Activated CD8-positive, alpha-beta T cell treated with anti-CD3 and anti-CD28 coated beads, Interleukin-2, amount 10 ng/mL, durations not matched to agents 7 days and 5 days (primary cell): ENCODE results near the gene SNAP47. TPM values are rescaled to one million over a fixed set of nuclear protein-coding genes. Genes with fewer than 3 reads are reported as not detected.
"Not testable (repeated sequence)": the region's sequence is repeated elsewhere in the genome, so short reads cannot be mapped to it uniquely, and the experiment has no call there.

ENCODE experiments used
- ATAC-seq: fragments of 150-1000 bp; cut with Tn5 transposase; one replicate; pipeline ENCODE4 v1.10.0; 2021; ENCODE audit warnings: moderate library complexity
- CTCF ChIA-PET: fragments of 350-600 bp; sonication (Branson Sonifier 250); formaldehyde crosslinking; loops from one replicate; lab custom pipeline; 2021; ENCODE audit warnings: antibody characterized with exemption; lab: Charles Lee
- POLR2A ChIA-PET: fragments of 350-600 bp; sonication (Branson Sonifier 250); formaldehyde crosslinking; loops from one replicate; lab custom pipeline; 2021; ENCODE audit warnings: antibody characterized with exemption; lab: Charles Lee
- DNase-seq: peaks from one replicate; pipeline ENCODE4 v3.0.0-alpha.2; 2020
- H3K27ac Mint-ChIP-seq: one replicate; pipeline ENCODE4 v1.8.0; 2021; ENCODE audit warnings: mild to moderate bottlenecking, mixed read lengths
- H3K27me3 Mint-ChIP-seq: one replicate; pipeline ENCODE4 v1.8.0; 2021; ENCODE audit warnings: low read depth, mixed read lengths
- H3K36me3 Mint-ChIP-seq: one replicate; pipeline ENCODE4 v1.8.0; 2021; ENCODE audit warnings: low read depth, mixed read lengths
- H3K4me1 Mint-ChIP-seq: one replicate; pipeline ENCODE4 v1.8.0; 2021; ENCODE audit warnings: low read depth, mixed read lengths
- H3K4me3 Mint-ChIP-seq: one replicate; pipeline ENCODE4 v1.8.0; 2021; ENCODE audit warnings: mild to moderate bottlenecking, mixed read lengths
- H3K9me3 Mint-ChIP-seq: one replicate; pipeline ENCODE4 v1.8.0; 2022; ENCODE audit warnings: mixed read lengths; ENCODE audit not compliant: insufficient read depth
- total RNA-seq, 2 experiments: library from RNA; stranded (reverse); gene quantifications; one replicate each; pipeline ENCODE4 v1.2.3, GENCODE V29; 2021

The SNAP47 gene, protein sequence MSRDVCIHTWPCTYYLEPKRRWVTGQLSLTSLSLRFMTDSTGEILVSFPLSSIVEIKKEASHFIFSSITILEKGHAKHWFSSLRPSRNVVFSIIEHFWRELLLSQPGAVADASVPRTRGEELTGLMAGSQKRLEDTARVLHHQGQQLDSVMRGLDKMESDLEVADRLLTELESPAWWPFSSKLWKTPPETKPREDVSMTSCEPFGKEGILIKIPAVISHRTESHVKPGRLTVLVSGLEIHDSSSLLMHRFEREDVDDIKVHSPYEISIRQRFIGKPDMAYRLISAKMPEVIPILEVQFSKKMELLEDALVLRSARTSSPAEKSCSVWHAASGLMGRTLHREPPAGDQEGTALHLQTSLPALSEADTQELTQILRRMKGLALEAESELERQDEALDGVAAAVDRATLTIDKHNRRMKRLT
- 10 to 100 TPM; 20.7 to 25.3 TPM for total RNA-seq

DNA sequence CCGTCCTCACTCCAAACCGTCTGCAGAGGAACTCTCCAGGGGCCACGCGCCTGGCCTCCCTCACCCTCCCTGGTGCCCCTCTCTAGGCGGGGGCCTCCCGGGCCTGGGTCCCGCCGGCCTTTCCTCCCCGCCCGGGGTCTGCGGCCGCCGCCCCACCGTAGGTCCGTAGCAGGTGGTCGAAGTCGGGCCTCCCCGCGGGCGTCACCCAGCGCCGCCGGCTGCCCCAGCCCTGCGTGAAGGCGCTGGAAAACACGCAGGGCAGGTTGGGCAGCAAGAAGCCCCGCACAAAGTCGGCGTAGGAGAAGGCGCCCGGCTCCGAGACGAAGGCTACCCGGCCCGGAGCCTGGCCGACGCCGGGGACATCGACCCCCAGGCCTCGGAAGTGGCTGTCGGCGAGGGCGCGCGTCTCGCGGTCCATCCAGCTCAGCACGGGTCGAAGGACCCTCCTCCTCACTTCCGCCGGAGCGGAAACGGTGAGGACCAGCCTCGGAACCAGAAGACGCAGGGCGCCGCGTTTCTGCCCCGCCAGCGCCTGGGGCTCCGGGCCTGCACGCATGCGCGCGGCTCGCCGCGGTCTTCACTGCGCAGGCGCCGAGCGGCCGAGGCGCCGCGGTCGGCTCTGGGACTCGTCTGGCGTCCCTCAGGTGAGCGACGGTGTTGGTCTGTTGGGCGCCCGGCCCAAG lies at the start of gene SNAP47, which contains the start of gene JMJD4:
Gene SNAP47, plus strand, starts transcription at position 580 of the 683 bp plus-strand sequence. CDS start 12,302 bp downstream, outside the sequence.
Gene JMJD4, minus strand, starts transcription at position 447 of the 683 bp plus-strand sequence. Its CDS starts 29 bp downstream, at position 418.
- CTCF ChIA-PET = interaction anchor here (1.0 kb wide), 1 partner anchor 53 kb away, joined by 3 read pairs; no protein-coding TSS in a partner anchor
- H3K27ac Mint-ChIP-seq = peak within 1 kb of the TSS; percentile 90
- peaks cover 16% of the 10 kb centered on the region for H3K36me3 Mint-ChIP-seq
- H3K4me3 Mint-ChIP-seq = peak within 1 kb of the TSS; percentile 89
- ATAC-seq (peak; percentile 95), DNase-seq (peak; percentile 94)
- peaks cover 30% of the 10 kb centered on the region for H3K4me1 Mint-ChIP-seq
- H3K27me3 Mint-ChIP-seq = no peaks in the 10 kb centered on the region
- POLR2A ChIA-PET = interaction anchor here (0.7 to 0.9 kb wide), 2 partner anchors 10 to 354 kb away, joined by 3 read pairs; no protein-coding TSS in a partner anchor
- H3K9me3 Mint-ChIP-seq = no peaks in the 10 kb centered on the region

DNA sequence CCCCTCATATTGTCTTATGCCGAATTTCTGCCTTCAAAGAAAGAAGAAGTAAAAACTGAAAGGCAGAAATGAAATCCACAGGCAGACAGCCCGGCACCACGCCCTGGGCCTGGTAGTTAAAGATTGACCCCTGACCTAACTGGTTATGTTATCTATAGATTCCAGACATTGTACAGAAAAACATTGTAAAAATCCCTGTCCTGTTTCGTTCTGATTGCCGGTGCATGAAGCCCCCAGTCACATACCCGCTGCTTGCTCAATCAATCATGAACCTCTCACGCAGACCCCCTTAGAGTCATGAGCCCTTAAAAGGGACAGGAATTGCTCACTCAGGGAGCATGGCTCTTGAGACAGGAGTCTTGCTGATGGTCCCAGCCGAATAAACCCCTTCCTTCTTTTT lies 49.4 kb upstream of the SNAP47 start:
- POLR2A ChIA-PET = no interaction called here
- no peak overlapping the region for H3K4me3 Mint-ChIP-seq
- H3K36me3 Mint-ChIP-seq = no peaks in the 10 kb centered on the region
- CTCF ChIA-PET = no interaction called here
- no peak for ATAC-seq
- peaks cover 48% of the 10 kb centered on the region for H3K9me3 Mint-ChIP-seq
- no peaks in the 10 kb centered on the region for H3K4me1 Mint-ChIP-seq
- no peak overlapping the region for H3K27ac Mint-ChIP-seq
- DNase-seq = no peak
- H3K27me3 Mint-ChIP-seq = no peaks in the 10 kb centered on the region

DNA sequence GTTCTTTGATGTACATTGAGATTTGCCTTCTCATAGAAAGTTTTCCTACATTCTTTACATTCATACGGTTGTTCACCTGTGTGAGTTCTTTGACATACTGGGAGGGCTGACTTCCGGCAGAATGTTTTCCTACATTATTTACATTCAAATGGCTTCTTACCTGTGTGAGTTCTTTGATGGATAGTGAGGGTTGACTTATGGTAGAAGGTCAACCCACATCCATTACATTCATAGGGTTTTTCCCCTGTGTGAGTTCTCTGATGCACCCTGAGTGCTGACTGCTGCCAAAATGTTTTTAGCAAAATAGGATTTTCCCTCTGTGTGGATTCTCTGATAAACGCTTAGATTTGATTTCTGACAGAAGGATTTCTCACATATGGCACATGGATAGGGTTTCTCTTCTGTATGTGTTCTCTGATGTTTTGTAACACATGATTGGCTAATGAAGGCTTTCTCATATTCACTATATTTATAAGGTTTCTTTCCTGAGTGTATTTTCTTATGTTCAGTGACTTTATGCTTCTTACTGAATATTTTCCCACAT lies 37.8 kb upstream of the SNAP47 start:
- Mint-ChIP-seq H3K4me1 (no peaks in the 10 kb centered on the region), H3K9me3 (peaks cover 42% of the 10 kb centered on the region), H3K27me3 (no peaks in the 10 kb centered on the region), H3K36me3 (no peaks in the 10 kb centered on the region), H3K4me3 (no peak overlapping the region), H3K27ac (no peak overlapping the region)
- POLR2A ChIA-PET = no interaction called here
- no peak for ATAC-seq
- no peak for DNase-seq
- CTCF ChIA-PET = no interaction called here

DNA sequence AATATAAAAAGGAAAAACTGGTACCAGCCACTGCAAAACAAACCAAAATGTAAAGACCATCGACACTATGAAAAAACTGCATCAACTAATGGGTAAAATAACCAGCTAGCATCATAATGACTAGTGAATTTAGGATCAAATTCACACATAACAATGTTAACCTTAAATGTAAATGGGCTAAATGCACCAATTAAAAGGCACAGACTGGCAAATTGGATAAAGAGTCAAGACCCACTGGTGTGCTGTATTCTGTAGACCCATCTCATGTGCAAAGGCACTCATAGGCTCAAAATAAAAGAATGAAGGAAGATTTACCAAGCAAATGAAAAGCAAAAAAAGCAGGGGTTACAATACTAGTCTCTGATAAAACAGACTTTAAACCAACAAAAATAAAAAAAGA lies 33.6 kb upstream of the SNAP47 start:
- CTCF ChIA-PET, H3K4me1 Mint-ChIP-seq, H3K36me3 Mint-ChIP-seq, H3K27ac Mint-ChIP-seq, ATAC-seq, H3K27me3 Mint-ChIP-seq, POLR2A ChIA-PET, DNase-seq, H3K4me3 Mint-ChIP-seq: not testable (repeated sequence)
- peaks cover 37% of the 10 kb centered on the region for H3K9me3 Mint-ChIP-seq

DNA sequence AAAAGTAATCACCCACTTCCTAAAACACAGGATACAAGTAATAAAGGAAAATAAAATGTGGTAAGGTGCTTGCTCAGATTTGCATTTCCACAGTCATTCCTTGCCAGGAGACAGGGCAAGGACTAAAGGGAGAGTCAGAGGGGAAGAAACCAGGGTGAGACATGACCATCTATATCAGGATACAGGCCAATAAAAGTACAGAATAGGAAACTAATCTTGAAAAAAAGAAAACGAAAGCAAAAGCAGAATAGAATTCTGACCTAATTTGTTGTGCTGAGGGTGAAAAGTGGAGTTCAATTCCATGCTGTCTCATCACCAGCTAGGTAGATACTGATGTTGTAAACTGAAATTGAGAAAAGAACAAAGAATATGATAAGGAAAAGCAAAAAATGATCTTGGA lies 27.4 kb upstream of the SNAP47 start:
- POLR2A ChIA-PET = no interaction called here
- ATAC-seq (no peak), DNase-seq (no peak)
- peaks cover 12% of the 10 kb centered on the region for H3K9me3 Mint-ChIP-seq
- H3K4me1 Mint-ChIP-seq = peaks cover 9% of the 10 kb centered on the region
- CTCF ChIA-PET = no interaction called here
- H3K4me3 Mint-ChIP-seq = no peak overlapping the region
- H3K27ac Mint-ChIP-seq = peak overlapping the region; percentile 22
- H3K36me3 Mint-ChIP-seq = peaks cover 4% of the 10 kb centered on the region
- H3K27me3 Mint-ChIP-seq = no peaks in the 10 kb centered on the region

DNA sequence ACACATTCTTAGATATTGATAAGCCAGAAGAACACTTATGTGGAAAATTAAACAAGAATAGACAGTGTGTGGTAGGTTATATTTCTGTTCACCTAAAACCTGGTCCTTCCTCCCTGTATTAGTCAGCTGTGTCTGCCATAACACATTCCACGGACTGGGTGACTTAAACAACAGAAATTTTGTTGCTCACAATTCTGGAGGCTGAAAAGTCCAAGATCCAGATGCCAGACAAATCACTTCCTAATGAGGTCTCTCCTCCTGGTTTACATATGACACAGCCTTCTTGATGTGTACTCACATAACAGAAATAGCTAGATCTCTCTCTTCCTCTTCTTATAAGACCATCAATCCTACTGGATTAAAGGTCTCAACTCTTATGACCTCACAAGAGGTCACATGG lies 25.8 kb upstream of the SNAP47 start:
- no peak for ATAC-seq
- DNase-seq = no peak
- Mint-ChIP-seq H3K9me3 (peaks cover 9% of the 10 kb centered on the region), H3K36me3 (peaks cover 4% of the 10 kb centered on the region), H3K27me3 (no peaks in the 10 kb centered on the region), H3K4me3 (no peak overlapping the region), H3K27ac (no peak overlapping the region), H3K4me1 (peaks cover 9% of the 10 kb centered on the region)
- CTCF ChIA-PET = interaction anchor here (1.1 kb wide), 1 partner anchor 166 kb away, joined by 3 read pairs; no protein-coding TSS in a partner anchor
- POLR2A ChIA-PET = no interaction called here

DNA sequence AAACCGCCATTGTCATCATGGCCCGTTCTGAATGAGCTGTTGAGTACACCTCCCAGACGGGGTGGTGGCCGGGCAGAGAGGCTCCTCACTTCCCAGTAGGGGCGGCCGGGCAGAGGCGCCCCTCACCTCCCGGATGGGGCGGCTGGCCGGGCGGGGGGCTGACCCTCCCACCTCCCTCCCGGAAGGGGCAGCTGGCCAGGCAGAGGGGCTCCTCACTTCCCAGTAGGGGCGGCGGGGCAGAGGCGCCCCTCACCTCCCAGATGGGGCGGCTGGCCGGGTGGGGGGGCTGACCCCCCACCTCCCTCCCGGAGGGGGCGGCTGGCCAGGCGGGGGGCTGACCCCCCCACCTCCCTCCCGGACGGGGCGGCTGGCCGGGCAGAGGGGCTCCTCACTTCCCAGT lies 24.8 kb upstream of the SNAP47 start:
- H3K27ac Mint-ChIP-seq, H3K27me3 Mint-ChIP-seq, CTCF ChIA-PET, POLR2A ChIA-PET, DNase-seq, ATAC-seq, H3K4me1 Mint-ChIP-seq, H3K4me3 Mint-ChIP-seq, H3K9me3 Mint-ChIP-seq, H3K36me3 Mint-ChIP-seq: not testable (repeated sequence)

DNA sequence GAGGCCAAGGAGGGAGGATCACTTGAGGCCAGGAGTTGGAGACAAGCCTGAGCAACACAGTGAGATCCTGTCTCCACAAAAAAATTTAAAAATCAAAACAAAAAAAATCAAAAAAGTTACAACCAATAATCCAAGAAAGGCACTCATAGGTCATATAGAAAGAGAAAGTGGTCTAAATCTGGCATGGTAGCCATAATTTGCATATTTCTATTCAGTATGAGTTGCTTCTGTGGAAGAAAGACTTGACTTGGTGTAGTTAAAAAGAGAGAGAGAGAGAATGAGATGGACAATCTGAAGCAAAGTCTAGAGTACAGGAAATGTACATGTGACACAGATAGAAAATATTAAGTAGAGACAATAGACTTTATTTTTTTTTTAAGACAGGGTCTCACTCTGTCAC lies 22.6 kb upstream of the SNAP47 start:
- peaks cover 6% of the 10 kb centered on the region for H3K4me1 Mint-ChIP-seq
- no peak overlapping the region for H3K4me3 Mint-ChIP-seq
- CTCF ChIA-PET = no interaction called here
- DNase-seq = no peak
- no peaks in the 10 kb centered on the region for H3K27me3 Mint-ChIP-seq
- ATAC-seq = no peak
- peaks cover 19% of the 10 kb centered on the region for H3K9me3 Mint-ChIP-seq
- peaks cover 4% of the 10 kb centered on the region for H3K36me3 Mint-ChIP-seq
- POLR2A ChIA-PET = no interaction called here
- H3K27ac Mint-ChIP-seq = no peak overlapping the region

DNA sequence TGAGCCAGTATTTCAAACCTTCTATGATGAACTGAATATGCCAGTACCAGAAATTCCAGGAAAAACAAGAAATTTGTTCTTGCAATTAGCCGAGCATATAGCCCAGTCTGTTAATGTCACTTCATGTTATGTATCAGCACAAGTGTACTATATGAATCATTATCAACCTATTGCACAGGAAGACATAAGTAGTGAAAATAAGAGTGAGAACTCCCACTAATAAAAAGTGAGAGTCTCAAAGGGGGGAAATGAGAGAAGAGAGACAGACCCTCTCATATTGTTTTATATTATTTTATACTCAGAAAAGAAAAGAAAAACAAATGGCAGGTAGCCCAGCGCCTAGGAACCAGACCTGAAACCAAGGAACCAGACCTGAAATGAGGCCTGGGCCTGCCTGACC lies 16.3 kb upstream of the SNAP47 start:
- H3K4me1 Mint-ChIP-seq = no peaks in the 10 kb centered on the region
- H3K9me3 Mint-ChIP-seq = peaks cover 31% of the 10 kb centered on the region
- no peak overlapping the region for H3K27ac Mint-ChIP-seq
- POLR2A ChIA-PET = no interaction called here
- peaks cover 2% of the 10 kb centered on the region for H3K36me3 Mint-ChIP-seq
- ATAC-seq = no peak
- DNase-seq = no peak
- CTCF ChIA-PET = no interaction called here
- no peak overlapping the region for H3K4me3 Mint-ChIP-seq
- no peaks in the 10 kb centered on the region for H3K27me3 Mint-ChIP-seq

DNA sequence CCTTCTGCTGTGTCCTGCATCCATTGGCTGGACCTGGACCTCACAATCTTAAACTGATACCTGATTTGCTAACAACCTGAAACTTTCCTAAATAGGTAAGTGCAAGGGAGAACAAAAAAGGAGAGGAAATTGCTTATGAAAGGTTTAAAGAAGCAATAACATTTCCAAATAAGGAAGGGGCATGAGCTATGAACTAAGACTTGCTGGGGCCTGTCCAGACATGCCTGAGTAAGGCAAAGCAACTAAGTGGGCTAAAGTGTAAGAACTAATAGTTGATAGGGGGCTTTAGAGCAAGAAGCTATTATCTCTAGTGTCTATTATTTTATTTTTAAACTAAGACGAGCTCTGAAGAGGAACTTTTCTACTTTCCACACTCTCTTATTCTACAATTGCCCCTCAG lies 11.8 kb upstream of the SNAP47 start:
- H3K4me1 Mint-ChIP-seq = peaks cover 3% of the 10 kb centered on the region
- CTCF ChIA-PET = no interaction called here
- H3K4me3 Mint-ChIP-seq = no peak overlapping the region
- no peak for ATAC-seq
- peaks cover 7% of the 10 kb centered on the region for H3K27me3 Mint-ChIP-seq
- no peak overlapping the region for H3K27ac Mint-ChIP-seq
- POLR2A ChIA-PET = no interaction called here
- peaks cover 16% of the 10 kb centered on the region for H3K9me3 Mint-ChIP-seq
- peaks cover 8% of the 10 kb centered on the region for H3K36me3 Mint-ChIP-seq
- DNase-seq = no peak

DNA sequence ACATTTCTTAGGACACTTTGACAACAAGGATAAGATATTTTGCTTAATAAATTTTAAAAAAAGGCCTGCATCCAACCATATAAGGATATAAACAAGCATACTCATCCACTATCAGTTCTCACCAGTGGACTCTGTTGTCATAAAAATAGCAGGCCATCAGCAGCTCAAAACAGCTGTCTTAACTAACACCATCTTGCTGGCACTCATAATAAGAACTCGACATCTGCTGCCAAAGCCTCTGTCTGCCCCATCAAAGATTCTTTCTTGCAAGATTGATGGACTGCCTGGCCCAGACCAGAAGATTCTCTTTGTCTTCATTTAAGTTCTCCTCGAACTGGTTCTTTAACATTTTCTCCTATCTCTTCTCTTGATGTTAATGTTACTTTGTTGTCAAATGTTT lies 10.2 kb upstream of the SNAP47 start:
- Mint-ChIP-seq H3K4me1 (peaks cover 13% of the 10 kb centered on the region), H3K27me3 (peaks cover 7% of the 10 kb centered on the region), H3K36me3 (peaks cover 8% of the 10 kb centered on the region), H3K9me3 (peaks cover 6% of the 10 kb centered on the region), H3K4me3 (no peak overlapping the region), H3K27ac (no peak overlapping the region)
- POLR2A ChIA-PET = interaction anchor here (1.0 kb wide), 1 partner anchor 10 kb away, joined by 3 read pairs; the partner anchor contains the start of genes JMJD4 and SNAP47
- DNase-seq = no peak
- CTCF ChIA-PET = no interaction called here
- ATAC-seq = no peak

DNA sequence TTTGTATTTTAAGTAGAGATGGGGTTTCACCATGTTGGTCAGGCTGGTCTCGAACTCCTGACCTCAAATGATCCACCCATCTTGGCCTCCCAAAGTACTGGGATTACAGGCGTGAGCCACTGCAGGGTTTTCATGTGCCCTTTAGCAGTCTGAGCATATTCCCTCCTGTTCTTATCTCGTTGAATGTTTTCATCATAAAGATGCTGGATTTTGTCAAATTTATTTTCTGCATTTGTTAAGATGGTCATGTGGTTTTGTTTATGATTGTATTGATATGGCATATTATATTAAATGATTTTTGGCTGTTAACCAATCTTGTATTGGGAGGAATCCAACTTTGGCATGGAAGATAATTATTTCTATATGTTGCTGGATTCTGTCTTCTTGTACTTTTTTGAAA lies 8.9 kb upstream of the SNAP47 start:
- Mint-ChIP-seq H3K9me3 (peaks cover 6% of the 10 kb centered on the region), H3K36me3 (peaks cover 8% of the 10 kb centered on the region)
- POLR2A ChIA-PET = no interaction called here

More for the DNA sequence above, 8.9 kb upstream of the SNAP47 start:
- peaks cover 13% of the 10 kb centered on the region for H3K4me1 Mint-ChIP-seq
- DNase-seq = no peak
- no peak overlapping the region for H3K27ac Mint-ChIP-seq
- ATAC-seq = no peak
- peaks cover 7% of the 10 kb centered on the region for H3K27me3 Mint-ChIP-seq
- CTCF ChIA-PET = no interaction called here
- H3K4me3 Mint-ChIP-seq = no peak overlapping the region
